ENCODE data around the gene KCTD6.

The KCTD6 gene

GRCh38 chr3:58535531-58536500 is 43.9 kb downstream of the KCTD6 start:
- Histone ChIP-seq H3K18ac (ENCODE audit: low read length) (no peak overlapping the region), H3K4ac (ENCODE audit: low read depth, low read length) (no peak overlapping the region), H3K9ac (ENCODE audit: low read length) (no peak overlapping the region), H3K4me1 (ENCODE audit: control insufficient read depth in 1 of 2, insufficient read depth in 2 of 2, low read length in 2 of 2) (no peaks in the 10 kb centered on the region), H3K79me2 (ENCODE audit: control insufficient read depth, insufficient read depth, low read length, poor library complexity) (no peaks in the 10 kb centered on the region), H3K4me2 (ENCODE audit: low read length) (no peak overlapping the region), H4K12ac (ENCODE audit: low read depth, low read length) (no peak overlapping the region), H3K27me3 (ENCODE audit: insufficient read depth, low read length) (no peaks in the 10 kb centered on the region), H3K79me1 (ENCODE audit: low read length) (no peaks in the 10 kb centered on the region), H3K14ac (ENCODE audit: low read length) (no peak overlapping the region), H2AFZ (ENCODE audit: insufficient read depth, low read length, poor library complexity) (no peak overlapping the region), H4K91ac (ENCODE audit: low read depth, low read length) (no peak overlapping the region), H3K4me3 (ENCODE audit: low read depth, low read length) (no peak overlapping the region), H2BK5ac (ENCODE audit: low read depth, low read length, poor library complexity) (no peak overlapping the region), H4K8ac (ENCODE audit: low read depth, low read length) (no peak overlapping the region), H3K9me3 (ENCODE audit: insufficient read depth, low read depth, low read length) (no peaks in the 10 kb centered on the region), H3K27ac (ENCODE audit: low read depth, low read length) (no peak overlapping the region), H3K23ac (ENCODE audit: low read length) (no peak overlapping the region), H3K36me3 (ENCODE audit: control insufficient read depth in 1 of 2, insufficient read depth in 2 of 2, low read length in 2 of 2) (no peaks in the 10 kb centered on the region), H2BK12ac (ENCODE audit: low read length) (no peak overlapping the region), H2BK120ac (ENCODE audit: insufficient read depth, low read length, poor library complexity) (no peak overlapping the region), H2AK5ac (ENCODE audit: low read length) (no peak overlapping the region)
- no CpG with 5 or more reads among the region's 2 CpGs for WGBS (ENCODE audit: extremely low coverage, insufficient coverage, insufficient read length)
- DNase-seq: no peak

- H3K27ac ChIP-seq (ENCODE audit: low read depth, low read length): no peak within 1 kb of the TSS
- H3K9me3 ChIP-seq (ENCODE audit: insufficient read depth, low read depth, low read length): no peaks in the 10 kb centered on the region
- H3K14ac ChIP-seq (ENCODE audit: low read length): no peak within 1 kb of the TSS
- peak within 1 kb of the TSS; percentile 9 for H3K9ac ChIP-seq (ENCODE audit: low read length)
- no peaks in the 10 kb centered on the region for H3K79me2 ChIP-seq (ENCODE audit: control insufficient read depth, insufficient read depth, low read length, poor library complexity)
- no peak within 1 kb of the TSS for H2BK120ac ChIP-seq (ENCODE audit: insufficient read depth, low read length, poor library complexity)
- H3K18ac ChIP-seq (ENCODE audit: low read length): no peak within 1 kb of the TSS
- H3K4me1 ChIP-seq (ENCODE audit: control insufficient read depth in 1 of 2, insufficient read depth in 2 of 2, low read length in 2 of 2): no peaks in the 10 kb centered on the region
- no peak within 1 kb of the TSS for H3K4me2 ChIP-seq (ENCODE audit: low read length)
- H2BK12ac ChIP-seq (ENCODE audit: low read length): no peak within 1 kb of the TSS
- no peak within 1 kb of the TSS for H4K8ac ChIP-seq (ENCODE audit: low read depth, low read length)
- no peak within 1 kb of the TSS for H2AFZ ChIP-seq (ENCODE audit: insufficient read depth, low read length, poor library complexity)
- no peak within 1 kb of the TSS for H2BK5ac ChIP-seq (ENCODE audit: low read depth, low read length, poor library complexity)
- H3K79me1 ChIP-seq (ENCODE audit: low read length): no peaks in the 10 kb centered on the region
- H4K91ac ChIP-seq (ENCODE audit: low read depth, low read length): no peak within 1 kb of the TSS
- no peaks in the 10 kb centered on the region for H3K27me3 ChIP-seq (ENCODE audit: insufficient read depth, low read length)
- no peak for DNase-seq
- no CpG with 5 or more reads among the region's 13 CpGs for WGBS (ENCODE audit: extremely low coverage, insufficient coverage, insufficient read length)
- no peak within 1 kb of the TSS for H3K4ac ChIP-seq (ENCODE audit: low read depth, low read length)
- no peak within 1 kb of the TSS for H2AK5ac ChIP-seq (ENCODE audit: low read length)
- no peaks in the 10 kb centered on the region for H3K36me3 ChIP-seq (ENCODE audit: control insufficient read depth in 1 of 2, insufficient read depth in 2 of 2, low read length in 2 of 2)
- H3K4me3 ChIP-seq (ENCODE audit: low read depth, low read length): no peak within 1 kb of the TSS
- no peak within 1 kb of the TSS for H4K12ac ChIP-seq (ENCODE audit: low read depth, low read length)
- no peak within 1 kb of the TSS for H3K23ac ChIP-seq (ENCODE audit: low read length)
Measured at GRCh38 chr3:58536501-58537411, 44.9 kb downstream of the KCTD6 start, which contains the start of gene ACOX2. TSS of gene ACOX2 (minus strand) at chr3:58537190. CDS start at chr3:58535106, 2,084 bp downstream.

GRCh38 chr3:58537412-58538301 is 45.8 kb downstream of the KCTD6 start:
- H3K4me2 ChIP-seq (ENCODE audit: low read length): no peak overlapping the region
- no peak overlapping the region for H3K4ac ChIP-seq (ENCODE audit: low read depth, low read length)
- peak in 1 of 2 donors; percentile 8 for DNase-seq
- no peak overlapping the region for H2AK5ac ChIP-seq (ENCODE audit: low read length)
- H3K4me1 ChIP-seq (ENCODE audit: control insufficient read depth in 1 of 2, insufficient read depth in 2 of 2, low read length in 2 of 2): no peaks in the 10 kb centered on the region
- no peaks in the 10 kb centered on the region for H3K9me3 ChIP-seq (ENCODE audit: insufficient read depth, low read depth, low read length)
- no peak overlapping the region for H3K27ac ChIP-seq (ENCODE audit: low read depth, low read length)
- H2AFZ ChIP-seq (ENCODE audit: insufficient read depth, low read length, poor library complexity): no peak overlapping the region
- H4K8ac ChIP-seq (ENCODE audit: low read depth, low read length): no peak overlapping the region
- H3K79me2 ChIP-seq (ENCODE audit: control insufficient read depth, insufficient read depth, low read length, poor library complexity): no peaks in the 10 kb centered on the region
- peak overlapping the region; percentile 9 for H3K9ac ChIP-seq (ENCODE audit: low read length)
- no CpG with 5 or more reads among the region's 4 CpGs for WGBS (ENCODE audit: extremely low coverage, insufficient coverage, insufficient read length)
- no peak overlapping the region for H4K12ac ChIP-seq (ENCODE audit: low read depth, low read length)
- no peak overlapping the region for H2BK5ac ChIP-seq (ENCODE audit: low read depth, low read length, poor library complexity)
- H3K18ac ChIP-seq (ENCODE audit: low read length): no peak overlapping the region
- H3K4me3 ChIP-seq (ENCODE audit: low read depth, low read length): no peak overlapping the region
- H4K91ac ChIP-seq (ENCODE audit: low read depth, low read length): no peak overlapping the region
- no peak overlapping the region for H3K14ac ChIP-seq (ENCODE audit: low read length)
- no peaks in the 10 kb centered on the region for H3K79me1 ChIP-seq (ENCODE audit: low read length)
- H2BK120ac ChIP-seq (ENCODE audit: insufficient read depth, low read length, poor library complexity): no peak overlapping the region
- H3K36me3 ChIP-seq (ENCODE audit: control insufficient read depth in 1 of 2, insufficient read depth in 2 of 2, low read length in 2 of 2): no peaks in the 10 kb centered on the region
- H2BK12ac ChIP-seq (ENCODE audit: low read length): no peak overlapping the region
- H3K27me3 ChIP-seq (ENCODE audit: insufficient read depth, low read length): no peaks in the 10 kb centered on the region
- H3K23ac ChIP-seq (ENCODE audit: low read length): no peak overlapping the region

- WGBS (ENCODE audit: extremely low coverage, insufficient coverage, insufficient read length): no CpG with 5 or more reads among the region's 10 CpGs
- H2BK120ac ChIP-seq (ENCODE audit: insufficient read depth, low read length, poor library complexity): no peak overlapping the region
Measured at GRCh38 chr3:58539626-58540025, 47.7 kb downstream of the KCTD6 start.

More at GRCh38 chr3:58539626-58540025, 47.7 kb downstream of the KCTD6 start:
- H3K9ac ChIP-seq (ENCODE audit: low read length): no peak overlapping the region
- H2BK5ac ChIP-seq (ENCODE audit: low read depth, low read length, poor library complexity): no peak overlapping the region
- H3K23ac ChIP-seq (ENCODE audit: low read length): no peak overlapping the region
- no peaks in the 10 kb centered on the region for H3K9me3 ChIP-seq (ENCODE audit: insufficient read depth, low read depth, low read length)
- H3K18ac ChIP-seq (ENCODE audit: low read length): no peak overlapping the region
- no peaks in the 10 kb centered on the region for H3K4me1 ChIP-seq (ENCODE audit: control insufficient read depth in 1 of 2, insufficient read depth in 2 of 2, low read length in 2 of 2)
- no peak overlapping the region for H2AFZ ChIP-seq (ENCODE audit: insufficient read depth, low read length, poor library complexity)
- H3K27me3 ChIP-seq (ENCODE audit: insufficient read depth, low read length): no peaks in the 10 kb centered on the region
- H3K27ac ChIP-seq (ENCODE audit: low read depth, low read length): no peak overlapping the region
- H3K4me2 ChIP-seq (ENCODE audit: low read length): no peak overlapping the region
- no peak overlapping the region for H4K91ac ChIP-seq (ENCODE audit: low read depth, low read length)
- no peak overlapping the region for H2AK5ac ChIP-seq (ENCODE audit: low read length)
- H2BK12ac ChIP-seq (ENCODE audit: low read length): no peak overlapping the region
- no peak overlapping the region for H3K4me3 ChIP-seq (ENCODE audit: low read depth, low read length)
- no peaks in the 10 kb centered on the region for H3K79me1 ChIP-seq (ENCODE audit: low read length)
- no peak overlapping the region for H3K4ac ChIP-seq (ENCODE audit: low read depth, low read length)
- H4K8ac ChIP-seq (ENCODE audit: low read depth, low read length): no peak overlapping the region
- H3K36me3 ChIP-seq (ENCODE audit: control insufficient read depth in 1 of 2, insufficient read depth in 2 of 2, low read length in 2 of 2): no peaks in the 10 kb centered on the region
- no peak overlapping the region for H3K14ac ChIP-seq (ENCODE audit: low read length)
- H3K79me2 ChIP-seq (ENCODE audit: control insufficient read depth, insufficient read depth, low read length, poor library complexity): no peaks in the 10 kb centered on the region
- DNase-seq: no peak
- H4K12ac ChIP-seq (ENCODE audit: low read depth, low read length): no peak overlapping the region

All from trophoblast cell (in vitro differentiated cells and primary cell).